GM08714 (cell line): Measurements from ENCODE around the gene DNAH14.
"Not testable (repeated sequence)": the region's sequence is repeated elsewhere in the genome, so short reads cannot be mapped to it uniquely, and the experiment has no call there.

Source experiments
- H3K4me3 ChIP-seq: fragments of 200-500 bp; sonication (Bioruptor generic); 2 replicates; pipeline ENCODE4 v1.5.1; 2014; ENCODE audit warnings: mild to moderate bottlenecking, low read length, inconsistent platforms
- ZNF274 ChIP-seq: IDR thresholded peaks from 2 replicates; pipeline ENCODE4 v1.6.1; 2012; ENCODE audit warnings: mild to moderate bottlenecking, low read depth, low read length

DNAH14 gene

GRCh38 chr1:225201447-225201846, 272.0 kb downstream of the DNAH14 start:
- TF ChIP-seq ZNF274 = no peak
- H3K4me3 ChIP-seq = no peak overlapping the region

GRCh38 chr1:225207791-225208190, 278.3 kb downstream of the DNAH14 start:
- no peak for TF ChIP-seq ZNF274
- H3K4me3 ChIP-seq = no peak overlapping the region

GRCh38 chr1:225209153-225209552, 279.7 kb downstream of the DNAH14 start:
- H3K4me3 ChIP-seq = no peak overlapping the region
- no peak for TF ChIP-seq ZNF274

GRCh38 chr1:225210180-225210579, 280.7 kb downstream of the DNAH14 start:
- H3K4me3 ChIP-seq = not testable (repeated sequence)

GRCh38 chr1:225211694-225212442, 282.4 kb downstream of the DNAH14 start:
- H3K4me3 ChIP-seq = not testable (repeated sequence)

- H3K4me3 ChIP-seq = no peak overlapping the region
- TF ChIP-seq ZNF274 = no peak
These were observed 294.8 kb downstream of the DNAH14 start for GRCh38 chr1:225224287-225224686.

- no peak overlapping the region for H3K4me3 ChIP-seq
- TF ChIP-seq ZNF274 = no peak
These were observed 296.2 kb downstream of the DNAH14 start for GRCh38 chr1:225225681-225226080.

GRCh38 chr1:225228871-225229303, 299.4 kb downstream of the DNAH14 start:
- H3K4me3 ChIP-seq = no peak overlapping the region
- no peak for TF ChIP-seq ZNF274

GRCh38 chr1:225229429-225229828, 300.0 kb downstream of the DNAH14 start:
- not testable (repeated sequence) for H3K4me3 ChIP-seq

GRCh38 chr1:225230483-225230882, 301.0 kb downstream of the DNAH14 start:
- TF ChIP-seq ZNF274 = no peak
- no peak overlapping the region for H3K4me3 ChIP-seq

GRCh38 chr1:225232930-225233329, 303.5 kb downstream of the DNAH14 start:
- not testable (repeated sequence) for H3K4me3 ChIP-seq

GRCh38 chr1:225242611-225243010, 313.1 kb downstream of the DNAH14 start:
- H3K4me3 ChIP-seq = no peak overlapping the region
- TF ChIP-seq ZNF274 = no peak

- H3K4me3 ChIP-seq = no peak overlapping the region
- no peak for TF ChIP-seq ZNF274
These were observed 321.0 kb downstream of the DNAH14 start for GRCh38 chr1:225250432-225250831.

GRCh38 chr1:225253173-225253572, 323.7 kb downstream of the DNAH14 start:
- H3K4me3 ChIP-seq = no peak overlapping the region
- no peak for TF ChIP-seq ZNF274

GRCh38 chr1:225253784-225254183, 324.3 kb downstream of the DNAH14 start:
- H3K4me3 ChIP-seq = no peak overlapping the region
- TF ChIP-seq ZNF274 = no peak

GRCh38 chr1:225254676-225255075, 325.2 kb downstream of the DNAH14 start:
- no peak overlapping the region for H3K4me3 ChIP-seq
- TF ChIP-seq ZNF274 = no peak

- H3K4me3 ChIP-seq = no peak overlapping the region
- TF ChIP-seq ZNF274 = no peak
These were observed 327.6 kb downstream of the DNAH14 start for GRCh38 chr1:225257081-225257480.
